ENCODE measurements around the gene KIFC3. TPM values are rescaled to one million over a fixed set of nuclear protein-coding genes. Genes with fewer than 3 reads are reported as not detected.

KIFC3 gene
- total and polyA plus RNA-seq, 2 of the 13 experiments (the other 11 are each of a cell fraction or from before 2014, with no cell fraction given), result 42.1 to 45.3 TPM

GRCh38 chr16:57828272-57829161 is 26.2 kb upstream of the KIFC3 start (continued):
- TF ChIP-seq ZFP91 (CRISPR knock-in tag; IDR thresholded peaks at IDR 0.05; ENCODE audit: borderline replicate concordance) (no peak), ZNF558 (CRISPR knock-in tag; IDR thresholded peaks at IDR 0.05; ENCODE audit: borderline replicate concordance) (0 out of 2 replicates have a peak, but pooled peaks have one; percentile 35), ZNF720 (CRISPR knock-in tag; IDR thresholded peaks at IDR 0.05) (no peak), ZNF282 (IDR thresholded peaks at IDR 0.05; ENCODE audit: partially characterized antibody) (no peak), FOXA3 (CRISPR knock-in tag; IDR thresholded peaks at IDR 0.05) (no peak), FOXO4 (CRISPR knock-in tag; conservative IDR thresholded peaks at IDR 0.05) (no peak), E2F1 (CRISPR knock-in tag; IDR thresholded peaks at IDR 0.05) (no peak), NRL (CRISPR knock-in tag; IDR thresholded peaks at IDR 0.05; ENCODE audit: borderline replicate concordance) (0 out of 2 replicates have a peak, but pooled peaks have one; percentile 52), CHD4 (IDR thresholded peaks at IDR 0.05; ENCODE audit: borderline replicate concordance, low read length) (peak; percentile 99), NFKB2 (CRISPR knock-in tag; IDR thresholded peaks at IDR 0.05; ENCODE audit: borderline replicate concordance) (0 out of 2 replicates have a peak, but pooled peaks have one; percentile 21), NR2C2 (CRISPR knock-in tag; IDR thresholded peaks at IDR 0.05; ENCODE audit: borderline replicate concordance) (no peak), MAF1 (CRISPR knock-in tag; IDR thresholded peaks at IDR 0.05; ENCODE audit: borderline replicate concordance) (no peak), YY1 (IDR thresholded peaks at IDR 0.05; ENCODE audit: insufficient read depth, insufficient replicate concordance, low read depth, low read length) (no peak), BCL6 (CRISPR knock-in tag; IDR thresholded peaks at IDR 0.05) (no peak), ZNF121 (CRISPR knock-in tag; IDR thresholded peaks at IDR 0.05) (no peak), ZNF687 (CRISPR knock-in tag; IDR thresholded peaks at IDR 0.05) (no peak), ZNF276 (CRISPR knock-in tag; IDR thresholded peaks at IDR 0.05; ENCODE audit: low read depth) (no peak), CAMTA2 (CRISPR knock-in tag; IDR thresholded peaks at IDR 0.05; ENCODE audit: borderline replicate concordance) (no peak)

All from HepG2 (cell line).